ENCODE measurements around the gene CPT2.

Gene CPT2

DNA sequence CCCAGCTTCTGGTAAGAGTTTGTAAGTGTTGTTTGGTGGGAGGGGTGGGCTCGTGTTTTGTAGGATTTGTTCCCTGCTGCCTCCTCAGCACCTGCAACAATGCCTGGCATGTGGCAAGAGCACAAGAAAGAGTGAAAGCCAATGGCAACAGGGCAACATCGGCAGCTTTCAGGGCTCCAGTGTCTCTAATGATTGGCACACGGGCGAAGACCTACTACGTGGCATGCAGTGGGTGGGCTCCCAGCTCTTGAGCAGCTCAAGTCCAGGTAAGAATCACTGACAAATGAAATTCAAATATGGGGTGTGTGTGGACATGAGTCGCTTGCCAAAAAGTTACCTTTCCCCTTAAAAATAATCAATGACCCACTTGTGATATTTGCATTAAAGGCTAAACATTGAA lies 30.3 kb upstream of the CPT2 start:
- no peak overlapping the region for H3K4me3 ChIP-seq (ENCODE audit: low read depth, low read length)
- TF ChIP-seq, protein P1, sequence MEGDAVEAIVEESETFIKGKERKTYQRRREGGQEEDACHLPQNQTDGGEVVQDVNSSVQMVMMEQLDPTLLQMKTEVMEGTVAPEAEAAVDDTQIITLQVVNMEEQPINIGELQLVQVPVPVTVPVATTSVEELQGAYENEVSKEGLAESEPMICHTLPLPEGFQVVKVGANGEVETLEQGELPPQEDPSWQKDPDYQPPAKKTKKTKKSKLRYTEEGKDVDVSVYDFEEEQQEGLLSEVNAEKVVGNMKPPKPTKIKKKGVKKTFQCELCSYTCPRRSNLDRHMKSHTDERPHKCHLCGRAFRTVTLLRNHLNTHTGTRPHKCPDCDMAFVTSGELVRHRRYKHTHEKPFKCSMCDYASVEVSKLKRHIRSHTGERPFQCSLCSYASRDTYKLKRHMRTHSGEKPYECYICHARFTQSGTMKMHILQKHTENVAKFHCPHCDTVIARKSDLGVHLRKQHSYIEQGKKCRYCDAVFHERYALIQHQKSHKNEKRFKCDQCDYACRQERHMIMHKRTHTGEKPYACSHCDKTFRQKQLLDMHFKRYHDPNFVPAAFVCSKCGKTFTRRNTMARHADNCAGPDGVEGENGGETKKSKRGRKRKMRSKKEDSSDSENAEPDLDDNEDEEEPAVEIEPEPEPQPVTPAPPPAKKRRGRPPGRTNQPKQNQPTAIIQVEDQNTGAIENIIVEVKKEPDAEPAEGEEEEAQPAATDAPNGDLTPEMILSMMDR (IDR thresholded peaks at IDR 0.05; ENCODE audit: control insufficient read depth, extremely low read depth, insufficient read depth), result no peak
- no peak for DNase-seq (ENCODE audit: low read depth)

DNA sequence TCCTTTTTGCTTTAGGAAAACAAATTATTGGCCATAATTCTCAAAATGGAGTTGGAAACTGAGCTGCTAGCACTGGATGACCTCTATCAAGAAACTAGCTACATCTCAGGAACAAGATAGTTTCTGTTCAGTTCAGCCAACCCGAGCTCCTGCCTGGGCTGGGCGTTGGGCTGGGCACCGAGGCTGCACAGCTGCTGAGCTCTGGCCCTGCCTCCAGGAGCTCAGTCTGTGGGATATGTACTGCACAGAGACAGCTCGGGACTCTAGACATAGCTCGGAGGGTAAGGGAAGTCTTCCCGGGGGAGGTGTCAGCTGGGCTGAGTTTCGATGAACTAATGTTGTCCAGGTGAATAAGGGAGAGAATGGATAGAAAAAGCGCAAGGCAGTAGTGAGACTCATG lies 29.7 kb upstream of the CPT2 start:
- no peak overlapping the region for H3K4me3 ChIP-seq (ENCODE audit: low read depth, low read length)
- TF ChIP-seq, protein P1 (IDR thresholded peaks at IDR 0.05; ENCODE audit: control insufficient read depth, extremely low read depth, insufficient read depth), result no peak
- no peak for DNase-seq (ENCODE audit: low read depth)

DNA sequence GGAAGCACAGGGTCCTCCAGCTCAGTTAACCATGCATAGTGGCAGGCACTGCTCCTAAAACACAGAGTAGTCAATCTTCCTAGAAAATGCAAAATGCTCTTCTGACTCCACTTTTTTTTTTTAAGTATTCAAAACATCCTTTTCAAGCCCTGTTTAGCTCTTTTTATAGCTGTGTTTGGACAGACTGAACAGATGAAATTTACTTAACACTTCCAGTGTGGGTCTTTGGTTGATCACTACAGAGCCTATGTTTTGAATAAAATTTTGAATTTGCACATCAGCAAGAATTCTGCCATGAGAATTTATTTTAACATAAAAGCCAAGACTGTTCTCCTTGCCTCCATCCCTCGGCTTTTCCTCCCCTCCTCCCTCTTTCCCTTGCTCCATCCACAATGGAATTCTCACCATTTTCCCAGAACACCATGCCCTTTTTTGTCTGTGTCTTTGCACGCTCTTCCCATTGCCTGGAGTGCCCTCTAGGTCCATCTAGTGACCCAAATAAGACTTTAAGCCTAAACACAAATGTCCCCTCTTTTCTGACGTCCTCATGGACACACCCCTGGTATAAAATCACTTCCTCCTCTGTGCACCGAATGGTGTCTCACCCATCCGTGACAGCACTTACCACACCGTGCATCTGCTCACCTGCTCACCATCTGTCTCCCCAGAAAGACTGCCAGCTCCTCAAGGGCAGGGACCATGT lies 24.0 kb upstream of the CPT2 start:
- DNase-seq (ENCODE audit: low read depth), result no peak
- no peak overlapping the region for H3K4me3 ChIP-seq (ENCODE audit: low read depth, low read length)

DNA sequence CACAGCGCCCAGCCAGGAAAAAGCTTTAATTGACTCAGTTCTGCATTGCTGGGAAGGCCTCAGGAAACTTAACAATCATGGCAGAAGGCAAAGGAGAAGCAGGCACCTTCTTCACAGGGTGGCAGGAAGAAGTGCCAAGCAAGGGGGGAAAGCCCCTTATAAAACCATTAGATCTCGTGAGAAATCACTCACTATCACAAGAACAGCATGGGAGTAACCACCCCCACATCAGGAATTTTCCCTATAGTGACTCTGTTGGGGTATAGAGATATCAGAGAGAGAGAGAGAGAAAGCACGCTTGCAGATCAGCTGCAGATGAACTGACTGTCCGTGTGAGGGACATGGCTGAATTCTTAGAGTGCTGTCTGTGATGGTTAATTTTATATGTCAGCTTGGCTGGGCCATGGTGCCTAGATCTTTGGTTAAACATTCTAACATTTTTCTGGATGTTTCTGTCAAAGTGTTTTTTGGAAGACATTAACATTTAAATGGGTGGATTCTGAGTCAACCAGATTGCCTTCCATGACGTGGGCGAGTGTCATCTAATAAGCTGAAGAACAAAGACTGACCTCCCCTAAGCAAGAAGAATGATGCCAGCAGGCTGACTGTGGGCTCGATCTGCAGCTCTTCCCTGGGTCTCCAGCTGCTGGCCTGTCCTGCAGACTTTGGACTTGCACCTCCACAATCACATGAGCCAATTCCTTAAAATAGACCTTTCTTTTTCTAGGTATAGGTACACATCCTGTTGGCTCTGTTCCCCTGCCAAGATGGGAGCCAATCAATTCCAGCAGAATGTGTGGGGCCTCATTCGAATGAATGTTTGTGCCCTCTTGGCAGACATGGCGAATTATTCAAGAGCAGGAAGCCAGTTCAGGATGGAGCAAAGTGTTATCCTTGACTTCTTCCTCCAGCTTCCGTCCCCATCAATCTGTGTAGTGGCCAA lies 21.4 kb upstream of the CPT2 start:
- TF ChIP-seq, protein P1 (IDR thresholded peaks at IDR 0.05; ENCODE audit: control insufficient read depth, extremely low read depth, insufficient read depth), result no peak
- DNase-seq (ENCODE audit: low read depth), result no peak
- H3K4me3 ChIP-seq (ENCODE audit: low read depth, low read length), result no peak overlapping the region

More for the DNA sequence above, 24.0 kb upstream of the CPT2 start:
- TF ChIP-seq, protein P1 (IDR thresholded peaks at IDR 0.05; ENCODE audit: control insufficient read depth, extremely low read depth, insufficient read depth), result 0 out of 2 replicates have a peak, but pooled peaks have one; percentile 16

DNA sequence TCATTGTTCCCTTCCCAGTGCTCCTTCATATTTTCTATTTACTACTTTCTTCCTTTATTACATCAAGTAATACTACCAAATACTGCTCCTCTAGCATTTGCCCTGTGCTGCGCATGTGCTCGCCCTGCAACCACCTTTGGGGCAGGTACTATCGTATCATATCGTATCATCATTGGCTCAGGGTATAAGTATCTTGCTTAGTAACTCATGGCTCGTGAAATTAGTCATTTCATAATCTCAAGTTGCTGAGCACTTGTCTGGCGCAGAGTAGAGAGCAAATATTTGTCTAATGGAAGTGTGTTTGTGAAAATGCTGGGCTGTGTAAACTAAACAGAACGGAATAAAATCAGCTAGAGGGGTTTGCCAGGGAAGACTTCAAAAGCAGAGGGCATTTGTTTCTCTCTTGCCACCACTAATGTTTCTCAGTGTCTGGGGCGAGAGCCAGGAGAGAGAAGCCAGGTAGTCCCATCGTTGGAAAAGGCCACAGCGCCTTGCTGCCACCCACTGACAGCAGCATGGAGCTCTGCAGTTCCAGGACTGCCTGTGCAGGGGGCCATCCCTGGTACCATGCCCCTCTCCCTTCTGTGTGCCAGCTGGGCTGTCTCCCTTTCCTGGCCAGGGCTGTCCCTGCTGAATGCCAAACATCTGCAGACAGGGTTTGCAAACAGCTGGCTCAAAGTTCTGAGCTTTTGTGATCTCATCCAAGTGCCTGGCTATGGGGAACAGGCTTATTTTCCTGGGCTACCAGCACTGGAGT lies 20.0 kb upstream of the CPT2 start:
- TF ChIP-seq, protein P1 (IDR thresholded peaks at IDR 0.05; ENCODE audit: control insufficient read depth, extremely low read depth, insufficient read depth), result peak; percentile 78
- H3K4me3 ChIP-seq (ENCODE audit: low read depth, low read length), result peak overlapping the region; percentile 20; the same call in 1 of the 2 replicates
- peak; percentile 99 for DNase-seq (ENCODE audit: low read depth)

DNA sequence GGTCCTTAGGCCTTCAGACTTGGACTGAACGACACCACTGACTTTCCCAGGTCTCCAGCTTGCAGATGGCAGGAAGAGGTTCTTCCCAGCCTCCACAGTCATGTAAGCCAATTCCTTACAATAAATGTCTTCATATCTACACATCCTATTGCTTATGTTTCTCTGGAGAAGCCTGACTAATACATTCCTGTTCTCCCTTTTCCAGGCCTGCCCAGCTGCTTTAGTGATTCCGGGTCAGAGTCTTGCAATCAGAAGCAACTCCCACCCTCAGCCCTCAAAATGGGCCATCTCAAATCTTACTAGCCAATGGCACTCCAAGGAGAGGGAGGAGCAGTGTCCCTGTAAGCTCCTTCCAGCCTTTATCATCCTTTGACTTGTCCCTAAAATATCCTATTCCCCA lies 16.4 kb upstream of the CPT2 start:
- H3K4me3 ChIP-seq (ENCODE audit: low read depth, low read length), result no peak overlapping the region
- TF ChIP-seq, protein P1 (IDR thresholded peaks at IDR 0.05; ENCODE audit: control insufficient read depth, extremely low read depth, insufficient read depth), result no peak
- DNase-seq (ENCODE audit: low read depth), result no peak
